Endothelial cell of hepatic sinusoid (primary cell): ENCODE results near the gene PLCB3.

ENCODE experiments used
- in situ Hi-C: cut with HindIII; loops from 2 replicates; pipeline ENCODE4 v1.10.0; 2017; ENCODE audit warnings: low sequenced_read_pairs

The PLCB3 gene

GRCh38 chr11:64248578-64248977 lies 2.8 kb upstream of the PLCB3 start:
- in situ Hi-C loops, result no loop called here

- in situ Hi-C loops, result no loop called here
Observed at GRCh38 chr11:64249038-64249437, 2.3 kb upstream of the PLCB3 start.

- in situ Hi-C loops, result loop anchor here (5.0 kb wide), 1 partner anchor 58 kb away; the partner anchor contains the start of gene ESRRA
Observed at GRCh38 chr11:64249563-64250414, 1.5 kb upstream of the PLCB3 start.

- in situ Hi-C loops, result loop anchor here (5.0 kb wide), 1 partner anchor 57 kb away; the partner anchor contains the start of gene ESRRA
Observed at GRCh38 chr11:64250415-64251015, 815 bp upstream of the PLCB3 start.

- in situ Hi-C loops, result loop anchor here (5.0 kb wide), 1 partner anchor 56 kb away; the partner anchor contains the start of gene ESRRA
Observed at GRCh38 chr11:64251753-64252002, 348 bp downstream of the PLCB3 start.

- in situ Hi-C loops, result loop anchor here (5.0 kb wide), 1 partner anchor 55 kb away; the partner anchor contains the start of gene ESRRA
Observed at GRCh38 chr11:64252003-64252872, 908 bp downstream of the PLCB3 start.

GRCh38 chr11:64253043-64253442 lies 1.7 kb downstream of the PLCB3 start:
- in situ Hi-C loops, result loop anchor here (5.0 kb wide), 1 partner anchor 54 kb away; the partner anchor contains the start of gene ESRRA

- in situ Hi-C loops, result loop anchor here (5.0 kb wide), 1 partner anchor 54 kb away; the partner anchor contains the start of gene ESRRA
Observed at GRCh38 chr11:64253481-64253880, 2.2 kb downstream of the PLCB3 start.

GRCh38 chr11:64254326-64254725 lies 3.0 kb downstream of the PLCB3 start:
- in situ Hi-C loops, result loop anchor here (5.0 kb wide), 1 partner anchor 53 kb away; the partner anchor contains the start of gene ESRRA

GRCh38 chr11:64255135-64256128 lies 4.1 kb downstream of the PLCB3 start:
- in situ Hi-C loops, result no loop called here

GRCh38 chr11:64256300-64256699 lies 5.0 kb downstream of the PLCB3 start:
- in situ Hi-C loops, result no loop called here

- in situ Hi-C loops, result no loop called here
Observed at GRCh38 chr11:64258356-64258755, 7.0 kb downstream of the PLCB3 start.

- in situ Hi-C loops, result no loop called here
Observed at GRCh38 chr11:64258946-64259532, 7.7 kb downstream of the PLCB3 start.

GRCh38 chr11:64259533-64260067 lies 8.3 kb downstream of the PLCB3 start:
- in situ Hi-C loops, result loop anchor here (5.0 kb wide), 1 partner anchor 52 kb away; the partner anchor contains the start of gene FERMT3

- in situ Hi-C loops, result loop anchor here (5.0 kb wide), 1 partner anchor 53 kb away; the partner anchor contains the start of gene FERMT3
Observed at GRCh38 chr11:64260147-64260708, 8.9 kb downstream of the PLCB3 start.

GRCh38 chr11:64261556-64262080 lies 10.3 kb downstream of the PLCB3 start:
- in situ Hi-C loops, result loop anchor here (5.0 kb wide), 1 partner anchor 54 kb away; the partner anchor contains the start of gene FERMT3

GRCh38 chr11:64262271-64263002 lies 11.1 kb downstream of the PLCB3 start:
- in situ Hi-C loops, result loop anchor here (5.0 kb wide), 1 partner anchor 55 kb away; the partner anchor contains the start of gene FERMT3
